ENCODE measurements around the gene INTS7.
A peak's percentile ranks its signal among the peaks of the same experiment; 100 is the strongest.
"Not testable (repeated sequence)": the region's sequence is repeated elsewhere in the genome, so short reads cannot be mapped to it uniquely, and the experiment has no call there.

INTS7 gene

DNA sequence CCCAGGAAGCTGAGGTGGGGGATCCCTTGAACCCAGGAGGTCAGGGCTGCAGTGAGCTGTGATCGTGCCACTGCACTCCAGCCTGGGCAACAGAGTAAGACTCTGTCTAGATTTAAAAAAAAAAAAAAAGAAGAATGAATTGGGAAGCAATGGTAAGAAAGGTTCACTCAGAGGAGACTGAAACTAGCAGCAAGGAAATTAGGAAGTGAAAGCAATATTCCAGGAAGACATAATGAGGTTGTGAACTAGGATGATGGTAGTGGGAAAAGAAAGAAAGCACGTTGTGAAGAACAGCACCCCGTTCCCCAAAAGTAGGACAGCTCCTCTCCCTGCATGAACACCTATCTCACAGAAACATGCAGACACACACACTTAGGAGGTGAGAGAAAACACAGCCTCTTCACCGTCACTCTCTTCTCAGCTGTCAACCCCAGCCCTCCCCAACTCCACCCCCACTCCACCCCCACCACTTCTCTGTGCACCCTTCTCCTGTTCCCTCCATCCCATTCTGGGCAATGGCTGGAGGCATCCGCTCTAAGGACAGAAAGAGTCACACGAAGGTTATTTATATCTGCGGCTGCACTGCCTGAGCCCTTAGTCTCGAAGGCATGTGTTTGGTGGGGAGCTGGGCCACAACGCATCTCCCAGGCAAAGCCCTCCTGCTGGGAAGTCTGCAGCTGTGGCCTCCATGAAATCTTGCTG is 103.0 kb downstream of the INTS7 start:
- DNase-seq = no peak

DNA sequence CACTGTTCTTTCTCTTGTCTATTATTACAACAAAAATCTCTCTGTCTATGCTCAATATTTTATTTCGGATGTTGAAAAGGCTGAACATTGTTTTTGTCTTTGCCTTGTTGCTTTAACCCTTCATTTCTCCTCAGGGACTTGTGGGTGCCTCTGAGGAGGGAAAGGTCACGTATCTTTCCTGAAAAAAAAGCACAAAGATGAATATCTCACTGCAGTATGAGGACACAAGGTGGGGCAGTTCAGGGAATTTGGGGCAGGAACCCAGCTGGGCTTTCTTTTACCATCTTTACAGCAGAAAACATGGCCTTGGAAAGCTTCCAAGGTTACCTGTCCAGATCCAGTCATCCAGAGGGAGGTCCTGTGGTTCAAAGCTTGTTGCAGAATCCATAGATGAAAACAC is 105.7 kb downstream of the INTS7 start:
- DNase-seq = no peak

DNA sequence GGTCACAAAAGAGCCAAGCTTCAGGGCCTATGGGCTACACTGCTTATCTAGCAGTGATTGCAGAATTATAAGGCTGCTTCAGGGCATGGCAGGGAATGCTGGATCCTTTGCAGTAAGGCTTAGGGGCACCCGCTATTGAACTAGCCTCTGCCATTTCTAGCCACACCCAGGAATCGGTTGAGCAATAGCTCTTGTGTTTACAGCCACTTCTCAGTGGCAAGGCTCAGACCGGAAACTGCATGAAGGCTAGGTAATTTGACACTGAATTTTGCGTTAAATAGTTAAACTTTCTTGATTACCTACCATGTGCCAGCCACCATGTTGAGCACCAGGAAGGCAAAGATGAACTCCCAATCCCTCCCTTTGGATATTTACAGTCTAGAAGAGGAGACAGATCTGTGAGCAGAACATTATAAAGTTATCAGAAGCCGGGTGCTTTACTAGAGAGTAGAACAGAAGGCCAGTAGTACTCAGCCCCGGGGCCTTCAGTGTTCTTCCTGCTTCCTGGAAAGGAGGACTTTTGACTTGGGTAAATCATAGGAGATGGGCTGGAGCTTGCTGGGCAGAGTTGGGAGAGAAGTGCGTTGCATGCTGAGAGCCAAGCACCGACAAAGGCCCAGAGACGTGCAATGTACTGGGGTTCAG is 106.2 kb downstream of the INTS7 start:
- no peak for DNase-seq

DNA sequence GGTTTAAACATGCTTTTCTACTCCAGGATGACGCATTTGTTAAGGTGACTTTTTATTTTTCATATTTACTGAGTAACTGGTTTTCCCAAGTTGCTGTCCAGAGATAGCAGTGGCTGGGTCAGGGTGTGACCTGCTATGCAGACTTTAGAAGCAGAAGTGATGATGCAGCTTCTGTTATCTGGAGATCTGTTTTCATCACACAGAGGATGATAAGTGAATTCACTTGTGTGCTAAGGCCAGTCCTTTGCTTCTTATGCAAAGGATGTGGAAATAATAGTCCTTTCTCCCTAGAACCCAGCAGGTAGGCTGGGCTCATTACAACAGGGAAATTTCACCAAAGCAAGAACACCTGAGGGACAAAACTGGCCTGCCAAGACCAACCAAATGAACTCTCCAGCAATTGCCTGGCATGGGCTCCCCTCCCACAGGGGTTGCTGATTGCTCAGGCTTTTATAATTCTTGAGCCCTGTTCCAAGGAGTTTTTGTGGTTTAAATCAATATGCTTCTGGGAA is 107.0 kb downstream of the INTS7 start:
- no peak for DNase-seq

DNA sequence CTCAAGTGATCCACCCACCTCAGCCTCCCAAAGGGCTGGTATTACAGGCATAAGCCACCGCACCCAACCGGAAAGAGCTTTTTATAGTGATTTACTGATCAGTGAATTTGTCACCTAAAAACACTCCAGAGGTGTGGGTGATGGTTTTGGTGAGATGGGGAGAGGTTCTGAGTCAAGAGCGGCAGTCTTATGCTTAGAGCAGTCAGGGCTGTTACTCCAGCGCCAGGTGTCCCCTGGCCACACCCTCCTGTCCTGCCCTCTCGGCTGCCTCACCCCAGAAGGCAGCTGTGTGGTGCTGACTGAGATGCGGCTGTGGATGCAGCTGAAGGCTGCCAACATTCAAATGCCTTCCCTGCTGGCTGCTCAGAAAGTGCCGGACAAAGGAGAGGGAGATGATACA is 110.3 kb downstream of the INTS7 start:
- DNase-seq = no peak

DNA sequence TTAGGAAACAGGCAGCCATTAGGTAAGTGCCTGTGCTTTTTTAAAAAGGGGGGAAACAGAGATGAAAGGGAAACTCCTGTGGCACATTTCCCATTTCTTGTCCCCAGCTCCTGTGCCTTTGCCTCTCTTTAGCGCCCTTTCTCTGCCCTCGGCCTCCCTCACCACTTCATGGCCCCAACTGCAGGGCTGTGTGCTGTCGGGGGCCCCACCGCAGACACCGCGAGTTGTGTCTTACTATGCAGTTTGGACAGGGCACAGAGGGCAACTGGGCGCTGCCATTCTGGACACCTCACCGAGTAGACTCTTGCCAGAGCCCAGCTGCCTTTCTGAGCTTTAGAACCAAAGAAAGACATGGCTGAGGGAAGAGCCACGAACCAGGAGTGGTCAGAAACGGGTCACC is 111.1 kb downstream of the INTS7 start:
- DNase-seq = no peak

DNA sequence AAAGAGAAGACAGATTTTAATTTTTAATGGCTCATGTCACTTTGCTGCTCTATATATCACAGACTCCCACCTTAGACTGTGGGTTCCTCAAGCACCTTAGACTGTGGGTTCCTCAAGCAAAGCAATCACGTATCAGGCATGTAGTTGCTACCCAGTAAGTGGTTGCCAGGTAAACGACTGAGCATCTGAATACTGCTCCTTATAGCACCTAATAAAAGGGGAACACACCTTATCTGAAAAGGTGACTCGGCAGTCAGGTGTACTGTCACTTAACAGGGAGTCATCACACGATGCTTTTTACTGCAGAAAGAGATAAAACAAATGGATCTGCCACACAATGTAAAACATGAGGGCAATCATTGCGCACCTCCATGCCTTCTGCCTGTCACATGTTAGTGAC is 112.3 kb downstream of the INTS7 start:
- no peak for DNase-seq

DNA sequence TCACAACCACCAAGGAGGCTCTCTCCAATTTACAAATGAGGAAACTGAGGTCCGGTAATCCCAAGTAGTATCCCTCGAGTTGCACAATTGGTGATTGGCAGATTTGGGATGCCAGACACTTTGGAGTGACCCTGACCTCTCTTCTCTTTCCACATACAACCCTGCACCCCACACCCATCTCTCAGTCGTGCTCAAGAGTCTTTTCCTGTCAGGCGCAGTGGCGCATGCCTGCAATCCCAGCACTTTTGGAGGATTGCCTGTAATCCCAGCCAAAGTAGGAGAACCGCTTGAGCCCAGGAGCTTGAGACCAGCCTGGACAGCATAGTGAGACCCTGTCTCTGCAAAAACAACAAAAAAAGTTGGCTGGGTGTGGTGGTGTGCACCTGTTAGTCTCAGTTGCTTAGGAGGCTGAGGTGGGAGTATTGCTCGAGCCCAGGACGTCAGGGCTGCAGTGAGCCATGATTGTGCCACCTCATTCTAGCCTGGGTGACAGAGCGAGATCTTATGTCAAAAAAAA is 113.7 kb downstream of the INTS7 start:
- DNase-seq = no peak

DNA sequence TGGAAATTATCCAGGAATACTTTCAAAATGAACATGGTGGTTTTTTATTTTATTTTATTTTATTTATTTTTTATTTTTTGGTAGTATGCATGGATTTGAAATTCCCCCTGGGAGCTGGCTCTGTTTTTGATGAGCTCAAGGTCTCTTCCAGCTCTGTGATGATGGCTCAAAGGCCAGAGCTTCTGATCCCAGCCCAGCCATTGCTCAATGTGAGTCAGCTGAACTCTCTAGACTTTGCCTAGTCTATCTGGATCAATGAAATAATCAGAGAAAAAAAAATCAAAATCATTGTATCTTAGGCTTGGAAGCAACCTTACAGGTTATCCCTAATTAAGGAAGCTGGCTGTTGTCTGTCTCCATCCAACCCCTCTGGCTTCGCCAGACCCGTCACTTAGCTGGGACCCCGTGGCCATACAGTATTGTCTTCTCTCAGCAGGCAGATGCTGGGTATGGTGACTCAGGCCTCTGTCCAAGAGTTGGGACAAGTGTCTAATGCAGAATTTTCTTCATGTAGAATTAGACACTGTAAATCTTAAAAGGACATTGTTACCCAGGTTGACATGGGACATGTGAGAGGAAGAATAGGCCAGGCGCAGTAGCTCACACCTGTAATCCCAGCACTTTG is 114.6 kb downstream of the INTS7 start:
- DNase-seq = no peak

DNA sequence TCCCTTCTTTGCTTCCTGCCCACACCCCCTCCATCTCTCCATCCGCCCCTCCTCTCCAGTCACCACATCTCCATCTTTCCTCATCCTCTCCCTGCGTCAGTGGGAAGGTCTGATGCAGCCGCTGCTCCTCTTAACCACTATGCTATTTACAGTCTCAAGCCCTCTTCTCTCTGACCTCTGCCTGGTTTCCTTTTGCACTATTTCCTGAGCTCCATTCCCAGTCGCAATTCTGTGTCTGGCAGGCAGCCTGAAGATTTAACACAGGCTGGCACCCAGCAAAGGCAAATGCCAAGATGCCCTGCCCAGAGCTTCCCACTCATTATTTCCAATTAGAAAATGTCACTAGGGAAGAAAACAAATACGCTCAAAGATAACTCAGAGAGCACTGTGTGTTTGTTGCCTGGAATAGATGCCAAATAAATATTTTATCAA is 115.2 kb downstream of the INTS7 start:
- peak; percentile 52 for DNase-seq

DNA sequence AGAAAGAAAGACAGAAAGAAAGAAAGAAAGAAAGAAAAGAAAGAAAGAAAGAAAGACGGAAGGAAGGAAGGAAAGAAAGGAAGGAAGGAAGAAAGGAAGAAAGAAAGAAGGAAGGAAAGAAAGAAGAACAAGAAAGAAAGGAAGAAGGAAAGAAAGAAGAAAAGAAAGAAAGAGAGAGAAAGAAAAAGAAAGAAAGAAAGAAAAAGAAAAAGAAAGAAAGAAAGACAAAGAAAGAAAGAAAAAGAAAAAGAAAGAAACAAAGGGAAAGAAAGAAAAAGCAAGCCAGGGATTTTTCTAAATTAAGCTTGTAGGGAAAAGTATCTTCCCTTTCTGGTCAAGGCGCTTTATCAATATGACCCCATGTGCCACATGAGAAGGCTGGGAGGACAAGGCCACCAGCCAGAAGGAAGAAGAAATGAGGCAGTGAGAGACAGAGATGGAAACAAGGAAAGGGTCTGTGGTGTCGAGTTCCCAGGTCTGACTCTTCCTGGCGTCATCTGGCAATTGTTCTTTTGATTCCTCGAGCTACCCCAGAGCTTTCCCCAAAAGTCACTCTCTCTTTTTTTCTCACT is 116.4 kb downstream of the INTS7 start:
- no peak for DNase-seq

DNA sequence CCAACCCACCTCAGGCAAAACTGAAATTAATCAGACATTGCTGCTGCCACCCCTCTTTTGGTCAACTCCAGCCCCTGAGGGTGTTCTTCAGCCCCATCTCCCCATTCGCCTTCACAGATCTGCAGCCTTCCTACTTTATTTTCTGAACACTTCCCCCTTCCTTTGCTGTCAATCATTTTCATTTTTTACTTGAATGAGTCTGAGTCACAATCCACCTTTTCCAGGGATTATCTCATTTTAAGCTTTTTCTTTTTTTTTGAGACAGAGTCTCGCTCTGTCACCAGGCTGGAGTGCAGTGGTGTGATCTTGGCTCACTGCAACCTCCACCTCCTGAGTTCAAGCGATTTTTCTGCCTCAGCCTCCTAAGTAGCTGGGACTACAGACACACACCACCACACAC is 118.9 kb downstream of the INTS7 start:
- DNase-seq = not testable (repeated sequence)

DNA sequence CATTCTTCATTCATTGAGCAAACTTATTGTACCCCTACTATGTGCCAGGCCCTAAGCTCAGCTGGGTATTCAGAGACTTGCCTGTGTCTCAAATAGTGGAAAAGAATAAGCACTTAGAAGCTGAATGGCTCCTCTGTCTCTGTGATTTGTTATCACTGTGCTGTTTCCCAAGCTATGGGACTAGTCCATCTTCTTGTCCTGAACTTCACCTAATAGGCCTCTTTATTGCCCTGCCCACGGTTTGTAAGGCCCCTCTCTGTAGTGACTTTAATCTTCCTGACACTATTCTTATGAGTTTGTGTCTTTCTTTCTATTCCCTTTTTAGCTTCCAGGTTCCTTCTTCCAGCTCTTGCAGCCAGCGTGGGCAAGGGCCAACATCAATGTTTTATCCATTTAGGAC is 119.4 kb downstream of the INTS7 start:
- DNase-seq = no peak

DNA sequence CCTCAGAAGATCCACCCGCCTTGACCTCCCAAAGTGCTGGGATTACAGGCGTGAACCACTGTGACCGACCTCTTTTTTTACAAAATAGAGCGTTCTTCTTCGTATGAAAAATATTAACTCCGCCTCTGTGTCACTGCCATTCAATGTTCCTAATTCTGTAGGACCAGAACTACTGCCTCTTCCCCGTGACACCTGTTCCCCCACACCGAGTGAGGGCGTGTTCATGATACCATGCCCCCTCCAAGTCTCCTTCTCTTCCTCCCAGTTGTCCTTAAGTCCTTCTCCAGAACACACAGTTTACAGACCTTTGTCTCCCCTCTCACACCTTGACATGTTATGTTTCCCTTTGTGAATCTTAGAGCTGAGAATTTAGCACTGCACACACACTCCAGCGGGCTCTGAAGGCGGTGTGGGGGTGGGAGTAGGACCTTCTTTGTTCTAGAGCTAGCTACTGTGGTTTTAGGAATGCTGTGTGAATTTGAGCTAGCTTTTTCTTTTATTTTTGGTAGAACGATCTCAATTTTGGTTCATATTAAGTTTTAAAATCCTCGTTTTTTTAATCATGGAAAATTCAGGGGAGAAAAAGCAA is 122.4 kb downstream of the INTS7 start:
- DNase-seq = no peak

DNA sequence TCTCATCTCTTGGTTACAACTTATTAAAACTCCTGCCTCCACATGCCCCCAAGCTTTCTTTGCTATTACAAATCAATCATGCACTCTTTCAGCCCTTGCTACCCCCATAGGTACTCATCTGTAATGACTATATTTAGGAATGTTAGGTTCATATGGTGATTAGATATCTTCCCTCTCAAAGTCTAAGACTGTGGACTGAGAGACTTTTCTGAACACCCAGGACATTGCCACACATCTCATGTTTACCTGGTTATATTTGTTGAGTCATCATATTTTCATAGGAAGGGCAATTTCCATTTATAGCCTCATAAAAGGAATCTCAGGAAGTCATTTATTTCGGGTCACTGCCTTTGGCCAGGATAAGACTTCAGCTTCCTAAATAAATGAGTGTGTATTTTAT is 123.3 kb downstream of the INTS7 start:
- no peak for DNase-seq

DNA sequence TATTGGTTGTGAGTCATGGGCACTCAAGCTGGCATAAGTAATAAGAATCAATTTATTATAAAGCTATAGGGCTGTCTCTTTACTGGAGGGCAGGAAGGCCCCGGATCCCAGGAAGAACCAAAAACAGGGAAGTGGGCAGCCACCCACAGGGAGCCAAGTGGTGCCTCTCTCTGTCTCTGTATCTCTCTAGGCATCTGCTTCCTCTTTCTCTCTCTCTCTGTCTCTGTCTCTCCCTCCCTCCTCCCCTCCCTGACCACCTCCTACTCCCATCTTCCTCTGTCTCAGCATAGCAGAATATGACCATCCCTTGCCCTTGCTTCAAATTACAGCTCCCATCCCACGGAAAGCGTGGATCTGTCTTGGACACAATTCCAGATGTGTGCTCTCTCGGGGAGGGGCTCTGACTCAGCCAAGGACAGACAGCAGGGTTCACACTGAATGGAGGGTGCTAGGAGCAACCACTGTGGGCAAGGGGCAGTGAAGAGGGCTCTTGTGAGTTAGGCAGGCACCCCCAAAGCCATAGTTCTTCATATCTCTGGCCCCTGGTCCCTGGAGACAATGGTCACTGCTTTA is 124.4 kb downstream of the INTS7 start:
- no peak for DNase-seq

DNA sequence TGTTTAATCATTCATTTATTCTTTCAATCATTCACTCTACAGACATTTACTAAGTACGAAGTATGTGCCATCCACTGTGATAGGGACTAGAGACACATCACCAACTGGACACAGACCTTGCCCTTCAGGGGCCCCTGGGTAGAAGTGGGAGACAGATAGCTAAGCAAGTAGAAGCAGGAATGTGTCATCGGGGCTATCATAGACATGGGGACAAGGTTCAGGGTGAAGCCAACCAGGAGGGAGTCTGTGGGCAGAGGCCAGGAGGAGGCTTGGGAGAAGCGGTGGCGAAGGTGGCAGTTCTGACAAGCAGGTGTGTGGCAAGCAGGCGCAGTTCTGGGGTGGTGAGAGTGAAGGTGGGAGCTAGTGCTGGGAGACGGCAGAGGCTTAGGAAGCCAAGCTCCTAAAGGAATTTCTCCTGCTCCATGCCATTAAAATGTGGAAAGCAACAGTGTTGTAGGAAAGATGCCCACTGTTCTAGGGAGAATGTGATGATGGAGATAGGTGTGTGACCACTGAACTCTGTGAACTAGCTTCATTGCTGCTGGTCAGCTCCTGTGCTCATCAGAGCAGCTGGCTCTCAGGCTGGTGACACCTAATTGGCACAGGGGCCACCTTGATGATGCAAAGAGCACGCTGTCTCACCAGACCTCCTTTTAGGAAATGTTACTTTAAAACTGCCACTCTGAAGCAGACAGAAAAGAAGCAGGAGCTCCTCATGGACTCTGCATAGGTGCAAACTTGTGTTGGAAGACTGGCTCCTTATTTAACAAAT is 125.1 kb downstream of the INTS7 start:
- DNase-seq = no peak

DNA sequence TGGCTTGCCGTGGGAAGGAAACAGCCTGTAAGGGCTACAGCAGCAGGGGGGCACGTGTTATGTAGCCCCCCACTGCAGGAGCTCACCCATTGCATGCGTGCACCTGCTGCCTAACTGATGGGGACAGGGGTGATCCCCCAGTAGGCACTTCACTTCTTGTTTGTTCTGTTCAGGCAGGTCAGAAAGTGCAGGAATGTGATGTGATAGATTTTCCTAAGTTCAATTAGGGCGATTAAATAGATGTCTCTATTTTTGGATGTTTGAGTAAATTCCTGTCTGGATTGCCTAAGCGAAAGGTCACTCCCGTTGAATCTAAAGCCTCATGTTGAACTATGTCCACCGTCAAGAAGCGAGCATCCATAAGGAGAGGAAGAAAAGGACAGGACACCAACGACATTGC is 126.0 kb downstream of the INTS7 start:
- DNase-seq = no peak

DNA sequence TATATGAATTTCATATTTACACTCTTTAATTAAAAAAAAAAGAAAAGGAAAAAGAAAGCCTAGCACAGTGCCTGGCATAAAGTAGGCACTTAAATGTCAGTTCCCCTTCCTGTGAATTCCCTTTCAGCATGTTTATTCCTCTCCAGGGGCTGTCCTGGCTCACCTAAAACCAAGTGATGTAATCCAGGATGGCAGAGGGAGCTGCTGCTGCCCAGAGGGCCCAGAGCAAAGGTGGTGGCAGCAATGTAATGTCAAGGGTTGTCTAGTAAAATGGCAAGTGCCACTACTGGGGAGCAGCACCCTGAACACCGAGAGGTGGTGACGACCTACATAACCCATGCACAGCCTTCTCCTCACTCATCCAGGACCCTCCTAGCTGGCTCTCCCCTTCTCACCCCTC is 126.4 kb downstream of the INTS7 start:
- DNase-seq = no peak

DNA sequence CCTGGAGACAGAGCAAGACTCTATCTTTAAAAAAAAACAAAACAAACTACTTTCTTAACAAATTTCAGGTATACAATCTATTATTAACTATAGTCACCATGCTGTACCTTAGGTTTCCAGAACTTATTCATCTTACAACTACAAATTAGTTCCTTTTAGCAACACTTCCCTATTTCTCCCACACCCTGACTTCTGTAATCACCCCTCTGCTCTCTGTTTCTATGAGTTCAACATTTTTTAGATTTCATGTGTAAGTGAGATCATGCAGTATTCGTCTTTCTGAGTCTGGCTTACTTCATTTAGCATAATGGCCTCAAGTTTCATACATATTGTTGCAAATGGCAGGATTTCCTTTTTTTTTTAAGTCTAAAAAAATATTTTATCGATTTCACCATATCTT is 126.9 kb downstream of the INTS7 start:
- no peak for DNase-seq

DNA sequence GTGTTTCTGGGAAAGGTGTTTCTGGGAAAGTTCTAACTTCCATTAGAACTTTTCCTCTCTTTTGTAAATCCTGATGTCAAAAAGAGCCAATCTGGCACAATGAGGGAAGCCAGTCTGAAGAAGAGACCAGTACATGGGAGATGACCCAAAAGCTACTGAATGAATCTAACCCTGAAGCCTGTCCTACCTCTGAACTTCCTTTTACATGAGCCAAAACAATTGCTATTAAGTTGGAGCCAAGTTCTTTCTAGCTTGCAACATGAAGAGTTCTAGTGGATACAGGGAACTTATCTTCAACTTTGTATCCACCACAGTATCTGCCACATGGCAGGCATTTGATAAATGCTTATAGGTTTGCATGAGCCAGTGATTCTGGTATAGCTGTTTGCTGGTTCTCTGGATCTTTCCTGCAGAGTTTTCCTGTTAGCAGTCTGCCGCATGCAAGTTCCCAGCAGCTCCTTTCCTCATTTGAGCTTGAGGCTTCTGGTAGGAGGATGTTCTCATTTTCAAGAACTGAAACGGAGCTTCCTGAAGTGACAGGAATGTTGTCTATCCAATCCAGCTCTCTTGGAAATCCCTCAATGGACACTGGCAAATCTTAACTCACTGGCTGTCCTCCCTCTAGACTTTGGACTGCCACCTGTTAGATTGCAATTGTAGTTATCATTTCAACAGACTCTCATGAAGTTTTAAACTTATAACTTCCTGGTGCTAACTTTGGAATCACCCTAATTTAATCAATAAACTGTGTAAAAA is 131.7 kb downstream of the INTS7 start:
- DNase-seq = no peak

All from NCI-H226 (cell line).